ENCODE results near the gene NBAS.

- TF ChIP-seq CTCF (conservative IDR thresholded peaks at IDR 0.05) (no peak), EZH2 (IDR thresholded peaks at IDR 0.05; ENCODE audit: low read depth) (no peak)
Measured at GRCh38 chr2:15448250-15448839, 112.8 kb downstream of the NBAS start.
